Activated naive CD4-positive, alpha-beta T cell treated with Interleukin-2 at 50 U/mL for 16 hours (primary cell): ENCODE data around the gene SYTL3.

Experiments used
- DNase-seq: peaks from one replicate; pipeline ENCODE4 v3.0.0-alpha.2; 2020

The SYTL3 gene

DNA sequence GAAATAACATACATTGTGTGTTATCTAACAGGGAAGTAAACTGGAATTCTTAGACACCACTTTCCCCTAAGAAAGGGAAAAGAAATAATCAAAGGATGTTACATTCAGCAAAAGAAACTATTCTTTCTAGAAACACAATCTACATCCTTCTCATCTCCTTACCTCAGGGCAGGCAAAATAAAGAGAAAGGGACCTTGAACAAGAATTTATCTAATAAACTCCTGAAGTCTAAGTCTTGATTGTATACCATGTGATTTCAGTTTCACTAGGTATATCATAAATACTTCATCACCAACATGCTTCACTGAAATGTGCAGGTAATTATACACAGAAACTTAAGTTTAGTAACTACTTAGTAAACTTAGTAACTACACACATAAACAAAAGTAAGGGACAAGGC, 154.4 kb downstream of the SYTL3 start:
- no peak for DNase-seq

DNA sequence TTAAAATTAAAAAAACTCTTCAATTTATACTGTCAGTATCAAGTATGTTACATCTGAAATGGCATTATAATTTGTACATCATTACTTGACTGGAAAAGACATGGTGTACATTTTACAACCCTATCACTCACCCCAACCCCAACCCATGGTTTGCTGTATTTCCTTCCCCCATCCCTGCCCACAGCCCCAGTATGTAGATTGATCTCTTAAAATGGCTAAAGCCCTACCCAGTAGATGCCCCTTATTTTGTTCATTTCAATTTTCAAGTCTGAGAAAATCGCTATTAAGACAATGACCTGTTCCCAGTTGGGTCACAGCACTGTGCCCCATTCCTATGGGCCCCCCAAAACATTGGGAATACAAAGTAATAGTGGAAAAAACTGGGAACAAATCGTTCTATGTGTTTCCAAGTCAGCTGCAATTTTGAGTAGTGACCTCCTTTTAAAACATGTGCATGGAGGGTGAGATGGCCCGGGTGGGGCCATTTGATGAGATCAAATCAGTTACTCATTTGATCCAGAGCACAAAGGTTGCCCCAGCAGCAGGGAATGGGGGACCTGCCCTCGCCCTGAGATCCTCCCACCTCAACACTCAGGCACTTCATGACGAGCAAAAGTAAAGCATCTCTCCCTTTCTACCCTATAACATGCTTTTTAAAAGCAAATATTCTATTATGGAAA, 156.0 kb downstream of the SYTL3 start:
- DNase-seq, result no peak

DNA sequence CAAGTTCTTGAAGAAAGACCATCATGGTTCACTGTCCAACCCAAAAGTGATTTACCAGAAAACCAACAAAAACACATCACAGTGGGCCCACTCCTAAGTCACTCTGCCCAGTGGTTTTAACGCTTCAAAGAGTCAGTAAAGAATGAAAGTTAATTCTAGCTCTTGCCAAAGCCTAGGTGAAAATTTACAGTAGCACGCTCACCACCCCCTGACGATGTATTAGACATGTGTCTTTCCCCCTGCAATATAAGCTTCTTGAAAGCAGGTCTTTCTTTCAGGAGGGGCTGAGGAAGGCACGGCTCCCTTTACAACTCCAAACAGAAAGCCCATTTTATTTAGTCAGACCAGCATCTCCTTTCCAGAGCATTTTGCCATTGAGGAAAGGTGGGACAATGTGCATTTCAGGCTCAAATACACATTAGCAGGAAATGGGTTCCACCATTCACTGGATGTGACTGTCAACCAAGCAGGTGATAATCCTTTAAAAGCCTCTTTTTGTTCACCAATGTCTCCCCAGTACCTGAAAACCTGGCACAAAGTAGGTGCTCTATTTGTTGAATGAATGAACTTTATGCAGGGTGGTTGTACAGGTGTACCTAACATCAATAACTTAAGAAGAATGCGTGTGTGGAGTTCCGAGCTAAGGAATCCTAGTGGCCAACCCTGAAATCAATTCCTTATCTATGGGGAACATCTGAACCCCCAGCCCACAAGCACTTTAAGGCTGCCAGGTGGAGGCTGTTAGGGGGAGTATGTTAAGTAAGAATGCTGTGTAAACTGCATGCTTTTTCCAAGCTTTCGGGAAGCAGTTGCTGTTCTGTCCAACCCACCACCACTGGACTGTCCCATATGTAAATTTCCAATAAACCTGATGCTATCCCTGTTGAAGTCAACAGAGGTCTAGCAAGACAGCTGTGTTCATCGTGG, 157.9 kb downstream of the SYTL3 start:
- DNase-seq, result no peak

DNA sequence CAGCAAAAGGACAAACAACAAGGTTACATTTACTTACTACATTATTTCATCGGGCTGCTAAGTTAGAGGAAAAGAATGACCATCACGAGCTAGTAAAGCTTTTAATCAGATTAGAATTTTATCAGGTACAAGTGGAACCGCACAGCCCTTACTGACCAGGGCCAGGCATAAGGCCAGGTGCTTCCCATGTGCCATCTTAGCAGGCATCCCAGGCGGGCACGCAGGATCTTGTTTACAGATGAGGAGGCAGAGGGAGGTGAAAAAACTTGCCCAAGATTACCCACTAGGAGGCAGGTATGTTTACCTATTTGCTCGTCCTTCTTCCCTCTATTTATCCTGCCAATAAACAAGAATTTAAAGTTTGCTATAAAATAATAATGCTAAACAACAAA, 158.6 kb downstream of the SYTL3 start:
- no peak for DNase-seq

DNA sequence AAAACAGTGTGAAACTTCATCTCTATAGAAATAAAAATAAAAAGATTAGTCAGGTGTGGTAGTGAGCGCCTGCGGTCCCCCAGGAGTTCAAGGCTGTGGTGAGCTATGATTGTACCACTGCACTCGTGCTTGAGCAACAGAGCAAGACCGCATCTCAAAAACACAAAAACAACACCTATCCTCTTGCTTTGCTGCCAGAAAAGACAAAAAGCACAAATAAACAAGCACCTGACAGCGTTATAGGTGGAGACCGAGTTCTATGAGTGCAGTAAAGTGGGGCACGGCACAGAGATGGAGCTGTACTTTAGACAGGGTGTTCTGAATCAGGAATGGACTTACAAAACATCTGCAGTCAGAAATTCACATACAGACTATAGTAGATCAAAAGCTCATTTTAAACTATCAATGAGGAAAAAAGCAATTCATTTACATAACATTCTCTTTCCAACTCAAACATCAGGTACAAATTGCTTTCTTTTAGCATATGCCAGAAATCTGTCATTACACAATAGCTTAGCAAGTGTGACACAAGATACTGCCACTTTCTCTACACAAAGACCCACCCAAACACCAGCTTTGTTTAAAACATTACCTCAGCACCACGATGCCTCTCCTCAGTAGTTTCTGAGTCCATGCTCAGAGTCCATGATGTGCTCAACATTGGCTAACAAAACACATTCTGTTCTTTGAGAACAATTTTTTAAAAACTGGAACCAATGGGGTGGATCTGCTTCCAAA, 159.3 kb downstream of the SYTL3 start:
- peak; percentile 37 for DNase-seq

DNA sequence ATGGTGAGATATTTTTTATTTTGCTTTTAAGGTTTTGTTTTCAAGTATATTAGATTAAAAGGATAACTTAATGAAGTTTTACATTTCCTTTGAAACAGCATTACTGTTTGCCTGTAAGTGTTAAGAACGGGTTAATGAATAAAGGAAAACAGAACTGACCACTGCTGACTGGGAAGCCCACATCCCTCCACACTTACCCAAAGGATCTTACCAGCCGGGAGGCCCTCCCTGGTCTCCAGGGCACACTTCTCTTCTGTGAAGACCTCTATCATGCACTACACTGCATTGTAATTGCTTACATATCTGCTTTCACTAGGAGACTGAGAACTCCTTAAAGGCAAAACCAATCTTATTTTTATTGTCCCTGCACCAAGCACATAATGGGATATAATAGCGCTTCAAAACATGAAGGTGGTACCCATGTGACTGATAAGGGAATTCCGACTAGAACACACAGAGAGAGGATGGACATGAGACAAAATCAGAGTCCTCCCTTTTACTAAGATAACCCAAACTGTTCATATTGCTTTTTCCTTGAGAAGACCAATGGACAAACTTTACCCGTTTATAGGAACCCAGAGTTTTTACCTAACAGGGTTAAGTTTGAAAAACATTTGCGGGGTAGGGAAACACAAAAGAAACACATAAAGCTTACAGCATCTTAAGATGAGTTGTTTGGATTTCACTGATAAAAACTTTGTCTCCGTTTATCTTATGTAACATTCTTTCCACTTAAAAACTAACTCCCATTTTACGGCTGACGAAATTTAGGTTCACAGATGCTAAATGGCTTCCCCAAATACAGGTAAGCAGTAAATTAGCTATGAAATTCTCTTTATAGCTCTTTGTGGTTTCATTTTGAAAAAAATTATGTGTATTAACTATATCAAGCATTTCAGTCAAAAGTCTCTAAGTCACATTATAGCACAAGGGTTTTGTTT, 160.6 kb downstream of the SYTL3 start:
- DNase-seq, result no peak

DNA sequence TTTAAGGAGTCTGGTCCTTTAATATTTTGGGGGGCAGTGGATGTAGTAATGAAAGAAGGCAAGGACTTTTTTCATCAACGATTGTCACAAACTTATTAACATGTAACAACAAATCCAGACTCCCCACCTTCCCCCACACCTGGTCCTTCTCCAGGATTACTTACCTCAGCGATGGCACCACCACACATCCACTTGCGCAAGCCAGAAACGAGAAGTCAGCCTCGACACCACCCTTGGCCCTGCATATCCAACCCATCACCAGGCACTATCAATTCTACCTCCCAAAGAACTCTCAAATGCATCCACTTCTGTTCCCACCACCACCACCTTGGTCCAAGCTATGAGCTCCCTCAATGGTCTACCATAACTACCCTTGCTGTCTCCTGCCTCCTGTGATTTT, 162.8 kb downstream of the SYTL3 start:
- DNase-seq, result no peak

DNA sequence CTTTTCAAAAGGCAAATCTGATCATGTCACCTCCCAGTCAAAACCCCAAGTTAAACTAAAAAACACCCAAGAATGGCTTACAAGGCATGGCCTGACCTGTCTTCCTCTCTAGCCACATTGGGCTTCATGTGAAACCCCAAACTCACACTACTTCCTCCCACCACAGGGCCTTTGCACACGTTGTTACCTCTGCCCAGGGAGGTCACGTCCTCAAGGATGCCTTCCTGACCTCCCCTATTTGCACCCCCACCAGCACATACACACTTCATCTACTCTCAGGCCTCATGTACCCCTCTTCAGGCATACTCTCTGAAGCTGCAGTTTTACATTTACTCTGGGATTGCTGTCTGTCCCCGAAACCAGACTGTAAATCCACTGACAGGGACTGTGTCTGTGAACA, 163.2 kb downstream of the SYTL3 start:
- no peak for DNase-seq
